ENCODE measurements around the gene FRMD4B. TPM values are rescaled to one million over a fixed set of nuclear protein-coding genes. Genes with fewer than 3 reads are reported as not detected.

The FRMD4B gene
- total RNA-seq, 1 donor from 2014 or later, result 73.2 TPM

- DNase-seq (ENCODE audit: low read depth in 2 of 2), result peak; percentile 54 to 67
These were observed 206.8 kb downstream of the FRMD4B start for GRCh38 chr3:69178838-69179739.

DNA sequence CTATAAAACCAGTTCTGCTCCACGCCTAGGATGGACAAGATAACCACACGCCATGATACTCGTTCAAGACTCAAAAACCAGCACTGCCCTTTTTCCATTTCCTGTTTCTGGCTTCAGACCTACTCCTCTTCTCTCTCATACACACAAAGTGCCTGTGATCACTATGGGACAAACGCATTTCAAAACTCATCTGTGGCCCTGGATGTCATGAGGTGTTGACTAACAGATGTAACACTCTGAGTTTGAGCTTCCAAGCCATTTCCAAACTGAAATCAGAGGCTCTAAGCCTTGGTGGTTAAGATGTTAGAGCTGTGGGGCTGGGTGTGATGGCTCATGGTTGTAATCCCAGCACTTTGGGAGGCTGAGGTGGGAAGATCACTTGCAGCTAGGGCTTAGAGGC lies 207.8 kb downstream of the FRMD4B start:
- DNase-seq (ENCODE audit: low read depth in 2 of 2), result no peak

DNA sequence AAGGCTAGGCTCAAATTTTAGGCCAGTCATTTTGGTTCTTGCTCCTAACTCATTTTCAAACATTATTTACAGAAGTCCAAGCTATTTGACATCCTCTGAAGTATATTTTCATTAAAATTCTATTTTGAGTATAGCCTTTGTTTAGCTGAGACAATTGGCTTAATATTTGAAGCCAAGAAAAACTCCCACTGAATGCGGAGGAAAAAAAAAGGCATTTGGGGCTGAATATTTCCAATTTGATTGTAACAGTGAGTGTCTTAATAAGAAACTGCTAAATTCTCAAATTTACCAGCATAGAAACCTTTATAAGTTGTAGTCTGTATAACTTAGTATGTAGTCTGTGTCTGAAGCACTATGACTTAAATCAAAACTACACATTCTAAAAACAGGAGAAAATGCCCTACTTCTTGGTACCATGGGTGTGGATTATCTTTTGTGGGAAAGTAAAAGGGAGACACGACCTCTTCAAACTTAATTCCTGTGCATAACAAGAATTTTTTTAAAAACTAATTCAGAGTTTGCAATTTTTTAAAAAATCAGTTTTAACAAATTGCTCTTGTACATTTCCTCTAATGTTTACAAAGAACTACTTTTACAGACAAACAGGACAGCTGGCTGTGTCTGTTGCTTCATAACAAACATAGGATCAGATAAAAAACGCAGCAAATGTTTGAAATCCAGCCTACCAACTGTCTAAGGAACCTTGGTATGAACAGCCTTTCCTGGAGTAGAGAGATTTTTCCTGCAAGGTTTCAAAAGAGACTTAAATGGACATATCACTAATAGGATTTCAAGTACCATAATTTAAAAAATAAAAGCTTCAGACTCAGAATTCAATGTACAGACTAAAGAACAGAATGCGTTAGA lies 210.8 kb downstream of the FRMD4B start:
- peak in 1 of 2 donors; percentile 3 for DNase-seq (ENCODE audit: low read depth in 2 of 2)

- peak in 1 of 2 donors; percentile 65 for DNase-seq (ENCODE audit: low read depth in 2 of 2)
These were observed 211.4 kb downstream of the FRMD4B start for GRCh38 chr3:69174445-69174844.

- no peak for DNase-seq (ENCODE audit: low read depth in 2 of 2)
These were observed 213.8 kb downstream of the FRMD4B start for GRCh38 chr3:69172058-69172457.

DNA sequence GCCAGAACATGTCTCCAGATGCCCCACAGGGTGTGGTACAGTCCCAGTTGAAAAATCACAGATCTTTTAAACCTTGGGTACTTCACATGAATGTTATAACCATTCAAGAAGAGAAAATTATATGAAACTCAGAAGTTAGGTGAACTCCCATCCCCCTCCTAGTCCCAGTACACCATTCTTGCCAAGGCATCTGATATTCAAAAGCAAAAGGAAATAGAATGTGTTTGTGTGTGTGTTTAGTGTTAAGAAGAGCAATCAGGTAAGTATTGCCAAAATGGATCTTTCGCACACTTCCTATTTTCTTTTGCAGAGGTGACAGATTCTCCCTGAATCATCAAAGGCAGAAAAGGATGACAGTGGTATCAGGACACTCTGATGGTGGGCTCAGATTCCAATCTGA lies 219.4 kb downstream of the FRMD4B start:
- no peak for DNase-seq (ENCODE audit: low read depth in 2 of 2)

DNA sequence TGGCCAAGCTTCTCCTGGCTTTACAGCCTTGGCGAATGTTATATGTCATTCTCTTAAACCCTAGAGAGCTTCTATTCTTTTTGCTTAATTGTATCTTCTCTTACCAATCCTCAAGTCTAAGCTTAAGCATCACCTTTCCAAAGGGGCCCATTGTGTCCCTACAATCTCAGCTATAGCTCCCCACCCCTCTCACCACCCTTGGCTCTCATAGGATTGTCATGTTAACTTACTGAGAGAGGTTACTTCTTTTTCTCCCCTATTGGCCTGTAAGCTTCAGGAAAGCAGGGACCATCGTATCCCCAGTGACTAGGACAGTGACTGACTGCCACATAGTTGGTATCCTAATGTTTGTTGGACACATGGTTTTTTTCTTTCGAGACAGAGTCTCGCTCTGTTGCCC lies 220.1 kb downstream of the FRMD4B start:
- no peak for DNase-seq (ENCODE audit: low read depth in 2 of 2)

DNA sequence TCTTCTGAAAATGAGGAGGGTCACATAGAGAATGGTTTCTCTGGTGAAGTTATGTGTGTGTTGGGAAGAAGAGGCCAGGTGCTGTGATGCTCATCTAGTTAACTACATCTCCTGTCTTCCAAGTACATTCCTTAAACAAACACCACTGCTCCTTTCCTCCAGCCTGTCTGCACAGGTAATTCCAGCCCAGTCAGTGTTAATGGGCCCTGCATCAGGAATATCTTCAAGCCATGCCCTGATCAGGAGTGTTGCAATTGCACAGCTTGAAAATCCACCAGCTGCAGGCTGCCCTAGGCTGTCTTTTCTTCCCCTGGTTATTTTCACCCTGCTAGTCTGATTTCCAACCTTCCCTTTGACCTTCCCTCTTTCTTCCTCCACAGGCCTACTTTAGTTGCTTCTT lies 221.6 kb downstream of the FRMD4B start:
- DNase-seq (ENCODE audit: low read depth in 2 of 2), result no peak

- no peak for DNase-seq (ENCODE audit: low read depth in 2 of 2)
These were observed 223.4 kb downstream of the FRMD4B start for GRCh38 chr3:69162308-69162980.

DNA sequence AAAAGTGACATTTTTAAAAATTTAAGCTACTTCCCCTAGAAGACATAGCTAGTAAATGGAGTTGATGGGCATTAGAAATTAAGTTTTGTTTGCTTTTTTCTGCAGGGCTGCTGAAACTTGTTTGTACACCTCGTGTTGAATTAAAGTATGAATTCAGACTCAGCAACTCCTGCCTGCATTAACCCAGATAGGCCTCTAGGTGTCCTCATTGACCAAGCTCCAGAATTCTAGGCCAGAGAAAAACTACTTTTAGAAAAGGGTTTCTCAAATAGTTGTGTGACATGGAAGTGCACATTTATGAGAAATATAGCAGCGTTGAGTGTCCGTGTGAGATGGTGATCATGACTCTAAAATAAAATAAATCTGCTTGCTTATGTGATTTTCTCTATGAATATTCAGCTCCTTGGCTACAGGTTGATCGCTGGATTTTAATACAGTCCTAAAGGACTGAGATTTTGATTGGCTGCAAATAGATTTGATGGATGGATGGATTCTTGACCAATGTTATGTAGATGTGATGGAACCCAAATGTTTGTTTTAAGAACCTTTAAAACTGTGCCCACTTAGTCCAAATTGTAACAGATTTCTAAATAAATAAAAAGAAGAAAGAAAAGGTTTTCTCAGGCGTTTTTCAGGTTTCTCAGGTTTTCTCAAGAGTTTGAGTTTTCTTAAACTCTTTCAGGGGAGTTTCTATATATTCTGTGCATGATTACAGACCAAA lies 224.1 kb downstream of the FRMD4B start:
- DNase-seq (ENCODE audit: low read depth in 2 of 2), result peak; percentile 63 to 74

GRCh38 chr3:69160525-69160924 lies 225.4 kb downstream of the FRMD4B start:
- DNase-seq (ENCODE audit: low read depth in 2 of 2), result no peak

DNA sequence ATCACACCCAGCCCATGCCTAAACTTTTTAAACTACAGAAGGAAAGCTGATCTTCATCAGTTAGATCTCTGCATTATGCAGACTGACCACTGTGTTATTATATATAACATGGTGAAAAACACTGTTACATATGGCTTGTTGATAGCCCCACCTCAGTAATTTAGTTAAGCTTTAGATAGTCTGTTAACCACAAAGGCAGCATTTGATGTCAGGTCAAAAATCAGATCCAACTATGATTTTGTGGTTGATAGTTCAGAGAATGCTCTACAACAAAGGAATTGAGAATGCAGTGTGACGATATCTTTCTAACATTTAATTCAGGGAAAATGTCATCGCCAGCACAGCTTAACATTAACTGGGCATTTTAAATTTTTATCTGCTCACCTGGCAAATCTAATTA lies 225.8 kb downstream of the FRMD4B start:
- DNase-seq (ENCODE audit: low read depth in 2 of 2), result no peak

DNA sequence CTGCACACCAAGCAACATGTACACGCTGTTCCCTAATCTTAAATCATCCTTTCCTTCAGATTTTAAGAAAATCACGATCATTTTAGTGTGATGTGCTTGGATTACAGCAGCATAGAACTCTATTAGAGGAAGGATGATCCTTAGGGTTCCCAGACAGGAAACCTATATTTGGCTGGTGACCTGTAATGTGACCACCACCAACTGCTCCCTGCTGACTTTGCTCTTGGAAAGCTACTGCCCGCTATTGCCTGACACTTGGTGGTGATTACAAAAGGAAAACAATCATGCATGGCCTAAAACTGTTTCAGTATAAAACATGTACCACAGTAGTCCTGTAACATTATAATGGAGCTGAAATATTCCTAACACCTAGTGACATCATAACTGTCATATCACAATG lies 236.3 kb downstream of the FRMD4B start:
- DNase-seq (ENCODE audit: low read depth in 2 of 2), result no peak

DNA sequence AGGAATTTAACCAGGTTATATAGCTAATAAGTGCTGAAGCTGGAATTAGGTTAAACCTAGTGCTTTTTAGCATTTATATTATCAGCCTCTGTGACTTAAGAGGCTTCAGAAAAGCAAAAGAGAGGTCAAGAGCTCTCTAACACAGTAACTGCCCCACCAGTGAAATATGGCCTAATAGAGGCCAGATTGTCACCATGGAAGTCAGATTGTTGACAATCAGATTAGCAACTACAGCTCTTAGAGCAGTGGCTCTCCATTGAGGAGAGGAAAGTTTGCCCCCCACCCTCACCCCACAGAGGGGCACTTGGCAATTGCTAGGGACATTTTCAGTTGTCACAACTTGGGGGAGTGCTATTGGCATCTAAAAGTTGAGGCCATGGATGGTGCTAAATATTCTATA lies 240.2 kb downstream of the FRMD4B start:
- no peak for DNase-seq (ENCODE audit: low read depth in 2 of 2)

GRCh38 chr3:69144631-69145245 lies 241.2 kb downstream of the FRMD4B start:
- no peak for DNase-seq (ENCODE audit: low read depth in 2 of 2)

GRCh38 chr3:69143612-69144011 lies 242.3 kb downstream of the FRMD4B start:
- DNase-seq (ENCODE audit: low read depth in 2 of 2), result no peak

DNA sequence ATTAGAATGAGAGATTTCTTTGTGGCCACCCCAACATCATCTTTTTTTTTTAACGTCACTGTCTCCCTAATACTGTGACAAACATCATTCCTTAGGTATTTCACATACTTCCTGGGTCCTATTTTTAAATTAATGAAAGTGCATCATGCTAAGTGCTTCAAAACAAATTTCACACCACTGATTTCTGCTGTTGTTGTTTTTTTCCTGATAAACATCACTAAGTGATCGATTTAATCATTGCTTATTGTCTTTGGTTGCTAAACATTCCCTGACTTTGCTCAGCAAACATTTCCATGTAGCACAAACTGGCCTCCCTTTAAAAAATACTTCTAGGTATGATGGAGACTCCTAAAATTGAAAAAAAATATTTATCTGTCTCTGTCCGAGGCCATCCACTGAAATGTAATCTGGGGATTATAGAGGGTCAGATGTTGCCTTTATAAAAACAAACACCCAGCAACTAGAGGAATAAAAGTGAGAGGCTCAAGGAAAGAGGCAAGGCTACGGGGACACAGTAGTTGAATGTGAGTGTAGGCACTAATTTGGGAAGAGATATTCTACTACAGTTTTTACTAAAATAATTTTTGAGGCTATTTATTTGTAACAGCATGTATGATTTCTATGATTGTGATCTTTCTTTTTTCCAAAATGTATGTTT lies 243.0 kb downstream of the FRMD4B start:
- DNase-seq (ENCODE audit: low read depth in 2 of 2), result no peak

DNA sequence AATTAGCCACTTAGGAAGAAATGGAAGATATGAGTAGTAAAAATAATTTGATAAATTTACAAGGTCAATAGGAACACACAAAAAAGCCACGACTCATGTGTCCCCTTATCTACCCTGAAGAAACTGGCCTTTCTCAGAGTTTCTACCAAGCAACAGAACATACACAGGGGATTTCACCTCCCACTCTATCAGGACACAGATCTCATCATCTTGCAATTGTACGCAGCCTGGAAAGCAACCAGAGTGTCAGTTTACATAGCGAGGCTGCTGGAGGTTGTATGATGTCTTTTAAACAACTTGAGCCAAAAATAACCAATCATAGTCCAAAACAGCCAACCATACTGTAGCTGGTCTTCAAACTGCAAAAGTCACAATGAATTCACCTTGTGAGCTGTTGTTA lies 243.8 kb downstream of the FRMD4B start:
- no peak for DNase-seq (ENCODE audit: low read depth in 2 of 2)

DNA sequence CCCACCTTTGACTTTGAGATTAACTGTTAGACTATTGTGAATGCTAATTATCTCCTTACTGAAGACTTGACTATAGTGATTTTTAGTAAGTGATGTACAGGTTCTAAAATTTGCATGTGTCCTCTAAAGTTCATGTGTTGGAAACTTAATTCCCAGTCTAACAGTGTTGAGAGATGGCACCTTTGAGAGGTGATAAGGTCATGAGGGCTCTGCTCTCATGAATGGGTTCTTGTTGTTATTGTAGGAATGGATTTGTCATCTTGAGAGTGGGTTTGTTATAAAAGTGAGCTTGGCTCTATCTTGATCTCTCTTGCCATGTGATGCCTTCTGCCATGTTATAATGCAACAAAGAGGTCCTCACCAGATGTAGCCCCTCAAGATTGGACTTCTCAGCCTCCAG lies 244.6 kb downstream of the FRMD4B start:
- no peak for DNase-seq (ENCODE audit: low read depth in 2 of 2)

- no peak for DNase-seq (ENCODE audit: low read depth in 2 of 2)
These were observed 248.5 kb downstream of the FRMD4B start for GRCh38 chr3:69137412-69137811.
